Brain microvascular endothelial cell (primary cell): ENCODE data around the gene FAM20B.

Source experiments
- DNase-seq: peaks from one replicate; pipeline ENCODE4 v3.0.0-alpha.2; 2020
- H3K27ac ChIP-seq: fragments of 250-450 bp; sonication (Bioruptor Pico); 2 replicates; pipeline ENCODE4 v1.5.1; 2020; ENCODE audit warnings: mild to moderate bottlenecking, moderate library complexity
- H3K27me3 ChIP-seq: fragments of 250-450 bp; sonication (Bioruptor Pico); replicated peaks from 2 replicates; pipeline ENCODE4 v1.5.1; 2020; ENCODE audit warnings: mild to moderate bottlenecking
- H3K36me3 ChIP-seq: fragments of 250-450 bp; sonication (Bioruptor Pico); replicated peaks from 2 replicates; pipeline ENCODE4 v1.5.1; 2020; ENCODE audit warnings: mild to moderate bottlenecking
- H3K4me3 ChIP-seq: 2 replicates; pipeline ENCODE4 v1.5.1; 2011; ENCODE audit warnings: low read depth, mild to moderate bottlenecking, control low read depth, low read length, moderate library complexity
- in situ Hi-C: cut with HindIII; loops from 2 replicates; pipeline ENCODE4 v1.10.0; 2017; ENCODE audit warnings: low sequenced_read_pairs, low pct_ligation_motif_present
- TF ChIP-seq, protein P1 (sequence below): IDR thresholded peaks from 2 replicates; pipeline ENCODE4 v1.5.1; 2011; ENCODE audit warnings: low read depth, mild to moderate bottlenecking, moderate library complexity, low read length, control low read depth, inconsistent platforms; ENCODE audit errors: missing control alignments

Gene FAM20B

DNA sequence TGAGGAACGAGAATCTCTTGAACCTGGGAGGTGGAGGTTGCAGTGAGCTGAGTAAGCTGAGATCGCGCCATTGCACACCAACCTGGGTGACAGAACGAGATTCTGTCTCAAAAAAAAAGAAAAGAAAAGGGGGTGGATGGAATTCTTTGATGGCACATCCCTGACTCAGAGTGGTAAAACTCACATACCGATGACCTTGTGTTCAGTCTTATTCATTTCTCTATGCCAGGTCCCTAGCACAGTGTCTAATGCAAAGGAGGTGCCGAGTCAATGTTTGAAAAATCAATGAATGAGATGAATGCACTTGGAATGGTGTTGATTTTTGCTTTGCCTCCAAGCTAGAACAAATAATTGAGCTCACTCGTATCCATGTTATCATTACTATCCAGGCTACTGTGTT is 18.5 kb upstream of the FAM20B start:
- H3K4me3 ChIP-seq: no peak overlapping the region
- in situ Hi-C loops: loop anchor here (25.0 kb wide), 2 partner anchors 220 to 470 kb away; no protein-coding TSS in a partner anchor
- TF ChIP-seq, protein P1, sequence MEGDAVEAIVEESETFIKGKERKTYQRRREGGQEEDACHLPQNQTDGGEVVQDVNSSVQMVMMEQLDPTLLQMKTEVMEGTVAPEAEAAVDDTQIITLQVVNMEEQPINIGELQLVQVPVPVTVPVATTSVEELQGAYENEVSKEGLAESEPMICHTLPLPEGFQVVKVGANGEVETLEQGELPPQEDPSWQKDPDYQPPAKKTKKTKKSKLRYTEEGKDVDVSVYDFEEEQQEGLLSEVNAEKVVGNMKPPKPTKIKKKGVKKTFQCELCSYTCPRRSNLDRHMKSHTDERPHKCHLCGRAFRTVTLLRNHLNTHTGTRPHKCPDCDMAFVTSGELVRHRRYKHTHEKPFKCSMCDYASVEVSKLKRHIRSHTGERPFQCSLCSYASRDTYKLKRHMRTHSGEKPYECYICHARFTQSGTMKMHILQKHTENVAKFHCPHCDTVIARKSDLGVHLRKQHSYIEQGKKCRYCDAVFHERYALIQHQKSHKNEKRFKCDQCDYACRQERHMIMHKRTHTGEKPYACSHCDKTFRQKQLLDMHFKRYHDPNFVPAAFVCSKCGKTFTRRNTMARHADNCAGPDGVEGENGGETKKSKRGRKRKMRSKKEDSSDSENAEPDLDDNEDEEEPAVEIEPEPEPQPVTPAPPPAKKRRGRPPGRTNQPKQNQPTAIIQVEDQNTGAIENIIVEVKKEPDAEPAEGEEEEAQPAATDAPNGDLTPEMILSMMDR: no peak
- no peak overlapping the region for H3K27ac ChIP-seq
- no peaks in the 10 kb centered on the region for H3K36me3 ChIP-seq
- no peaks in the 10 kb centered on the region for H3K27me3 ChIP-seq
- no peak for DNase-seq

DNA sequence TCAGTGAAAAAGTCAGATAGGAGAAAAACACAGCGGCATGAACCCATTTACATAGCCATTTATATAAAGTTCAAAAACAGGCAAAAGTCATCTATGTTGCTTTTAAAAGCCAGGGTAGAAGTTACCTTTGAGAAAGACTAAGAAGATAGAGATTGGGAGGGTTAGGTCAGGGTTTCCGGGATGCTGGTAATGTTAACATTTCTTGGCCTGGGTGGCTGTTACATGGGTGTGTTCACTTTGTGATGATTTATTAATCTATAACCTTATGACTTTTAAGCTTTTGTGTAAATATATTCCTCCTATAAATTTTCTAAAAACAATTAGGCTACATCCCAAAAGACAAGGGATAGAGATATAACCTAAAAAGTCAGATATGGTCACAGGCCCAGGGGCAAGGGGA is 15.0 kb upstream of the FAM20B start:
- Histone ChIP-seq H3K27me3 (no peaks in the 10 kb centered on the region), H3K27ac (no peak overlapping the region), H3K4me3 (no peak overlapping the region), H3K36me3 (no peaks in the 10 kb centered on the region)
- in situ Hi-C loops: loop anchor here (25.0 kb wide), 2 partner anchors 223 to 473 kb away; no protein-coding TSS in a partner anchor
- TF ChIP-seq, protein P1: no peak
- no peak for DNase-seq

DNA sequence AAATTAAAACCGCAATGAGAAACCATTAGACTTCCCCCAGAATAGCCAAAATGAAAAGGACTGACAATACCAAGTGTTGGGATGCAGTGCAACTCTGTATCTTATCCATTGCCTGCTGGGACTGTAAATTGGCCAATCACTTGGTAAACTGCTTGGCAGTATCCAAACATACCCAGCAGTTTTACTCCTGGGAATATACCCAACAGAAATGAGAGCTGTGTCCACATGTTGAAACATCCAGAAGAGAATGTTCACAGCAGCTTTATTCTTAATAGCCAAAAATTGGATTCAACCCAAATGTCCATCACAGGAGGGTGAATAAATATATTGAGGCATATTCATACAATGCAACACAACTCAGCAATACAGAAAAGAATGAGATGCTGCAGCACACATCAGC is 13.7 kb upstream of the FAM20B start:
- TF ChIP-seq, protein P1: no peak
- in situ Hi-C loops: loop anchor here (25.0 kb wide), 2 partner anchors 225 to 475 kb away; no protein-coding TSS in a partner anchor
- Histone ChIP-seq H3K27me3 (no peaks in the 10 kb centered on the region), H3K36me3 (no peaks in the 10 kb centered on the region), H3K4me3 (no peak overlapping the region), H3K27ac (no peak overlapping the region)
- no peak for DNase-seq

DNA sequence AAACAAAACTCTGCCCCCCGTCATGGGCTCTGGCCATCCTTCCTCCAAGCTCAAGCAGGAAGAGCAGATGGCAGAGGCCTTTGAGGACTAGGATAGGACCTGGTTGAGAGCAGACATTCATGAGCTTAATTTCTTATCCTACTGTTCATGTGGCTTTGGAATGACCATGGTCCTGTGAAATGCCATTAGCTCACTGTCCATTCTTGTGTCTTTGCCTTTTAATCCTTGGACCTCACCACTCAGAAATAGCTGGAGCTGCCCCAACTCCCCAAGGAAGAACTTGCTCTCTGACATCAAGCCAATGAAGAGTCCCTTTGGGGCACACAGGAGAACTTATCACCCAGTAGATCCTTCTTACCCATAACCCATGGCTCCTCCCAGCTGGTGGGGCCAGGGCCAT is 11.6 kb upstream of the FAM20B start:
- in situ Hi-C loops: loop anchor here (25.0 kb wide), 2 partner anchors 227 to 477 kb away; no protein-coding TSS in a partner anchor
- no peak overlapping the region for H3K4me3 ChIP-seq
- H3K27ac ChIP-seq: no peak overlapping the region

DNA sequence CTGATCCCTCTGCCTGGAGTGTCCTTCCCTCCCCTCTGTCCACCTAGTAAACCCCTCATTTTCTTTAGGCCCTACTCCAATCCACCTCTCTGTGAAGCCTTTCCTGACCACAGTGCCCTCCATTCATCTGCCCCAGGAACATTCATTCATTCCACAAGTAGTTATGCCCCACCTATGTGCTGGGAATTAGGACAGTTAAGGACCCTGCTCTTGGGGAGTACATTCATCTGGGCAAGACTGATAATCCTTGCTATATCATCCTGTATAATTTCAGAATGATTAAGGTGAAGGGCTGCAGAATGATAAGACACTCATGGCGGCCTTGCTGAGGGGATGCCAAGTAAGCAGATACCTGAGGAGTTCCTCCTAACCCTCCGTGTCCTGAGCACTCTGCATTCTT is 10.3 kb upstream of the FAM20B start:
- no peak for DNase-seq
- no peak overlapping the region for H3K27ac ChIP-seq
- H3K4me3 ChIP-seq: no peak overlapping the region
- TF ChIP-seq, protein P1: no peak
- in situ Hi-C loops: loop anchor here (25.0 kb wide), 2 partner anchors 228 to 478 kb away; no protein-coding TSS in a partner anchor
- H3K36me3 ChIP-seq: no peaks in the 10 kb centered on the region
- no peaks in the 10 kb centered on the region for H3K27me3 ChIP-seq

More for the DNA sequence above, 11.6 kb upstream of the FAM20B start:
- H3K27me3 ChIP-seq: no peaks in the 10 kb centered on the region
- H3K36me3 ChIP-seq: no peaks in the 10 kb centered on the region
- no peak for DNase-seq
- TF ChIP-seq, protein P1: no peak

DNA sequence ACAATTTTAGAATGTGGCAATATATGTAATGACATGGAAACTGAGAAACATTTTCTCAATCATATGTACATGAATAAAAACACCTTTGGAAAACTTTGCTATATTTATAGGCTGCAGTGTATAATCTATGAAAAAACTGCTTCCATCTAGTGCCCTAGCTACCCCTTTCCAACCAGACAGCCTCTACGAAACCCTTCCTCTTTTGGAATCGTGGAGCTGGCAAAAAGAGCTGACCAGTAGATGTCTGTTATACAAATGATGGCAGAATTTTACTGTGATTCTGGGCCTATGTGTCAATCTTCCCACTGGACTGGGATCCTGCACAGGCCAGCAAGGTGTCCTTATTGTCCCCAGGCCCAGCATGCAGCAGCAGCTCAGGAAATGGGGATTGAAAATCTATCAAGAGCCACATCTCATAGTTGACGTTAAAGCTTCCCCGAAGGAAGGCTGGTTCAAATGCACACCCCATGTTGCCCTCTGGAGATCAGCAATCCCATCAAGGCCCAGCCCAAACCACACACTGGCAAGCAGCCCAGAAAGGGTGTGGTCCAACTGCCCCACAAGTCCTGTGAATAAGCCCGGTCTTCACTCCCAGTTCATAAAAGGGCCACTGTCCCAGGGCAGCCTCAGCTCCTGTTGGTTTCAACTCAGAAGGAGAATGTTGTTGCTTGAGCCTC is 8.8 kb upstream of the FAM20B start:
- peak; percentile 83 for DNase-seq
- Histone ChIP-seq H3K27ac (no peak overlapping the region), H3K36me3 (no peaks in the 10 kb centered on the region), H3K4me3 (no peak overlapping the region), H3K27me3 (no peaks in the 10 kb centered on the region)
- in situ Hi-C loops: loop anchor here (25.0 kb wide), 2 partner anchors 230 to 480 kb away; no protein-coding TSS in a partner anchor
- TF ChIP-seq, protein P1: no peak
